ENCODE results near the gene ZBTB48.

- no peak for TF ChIP-seq CTCF (conservative IDR thresholded peaks at IDR 0.05; ENCODE audit: low read depth, low read length)
- TF ChIP-seq EZH2 (IDR thresholded peaks at IDR 0.05; ENCODE audit: borderline replicate concordance, low read depth, low read length, poor library complexity, severe bottlenecking) = no peak
These were observed 33.7 kb downstream of the ZBTB48 start, which contains the start of gene PHF13 for GRCh38 chr1:6613361-6614018.

All from A673 (cell line).